HepG2 (cell line): ENCODE results near the gene RAD17.

Source experiments
- CREB1 ChIP-seq, 2 experiments: fragments of 450-650 bp in 1 of 2; IDR thresholded peaks; 2 replicates each; pipeline ENCODE4 v1.6.1; 2016 to 2017; ENCODE audit warnings: control low read depth in 1 of 2, mild to moderate bottlenecking in 1 of 2, missing compliant biosample characterization in 1 of 2, missing genetic modification characterization in 1 of 2
- CTCF ChIP-seq: sonication (generic); formaldehyde crosslinking; IDR thresholded peaks from 2 replicates; pipeline ENCODE4 v1.5.0; 2020; ENCODE audit warnings: mild to moderate bottlenecking, missing genetic modification reagents, moderate library complexity
- KLF15 ChIP-seq: sonication (generic); formaldehyde crosslinking; IDR thresholded peaks from 2 replicates; pipeline ENCODE4 v1.8.1; 2023; ENCODE audit warnings: borderline replicate concordance, mild to moderate bottlenecking, inconsistent platforms, missing genetic modification reagents, mixed read lengths
- ZNF232 ChIP-seq: sonication (generic); formaldehyde crosslinking; IDR thresholded peaks from 2 replicates; pipeline ENCODE4 v1.4.0; 2020; ENCODE audit warnings: missing genetic modification reagents, borderline replicate concordance
- ZNF776 ChIP-seq: sonication (generic); formaldehyde crosslinking; IDR thresholded peaks from 2 replicates; pipeline ENCODE4 v1.4.0; 2020; ENCODE audit warnings: mild to moderate bottlenecking, missing genetic modification reagents
- TF ChIP-seq, protein P1 (sequence below): sonication (generic); formaldehyde crosslinking; IDR thresholded peaks from 2 replicates; pipeline ENCODE4 v1.8.1; 2023; ENCODE audit warnings: mild to moderate bottlenecking, inconsistent platforms, moderate library complexity, missing genetic modification reagents, borderline replicate concordance

DNA sequence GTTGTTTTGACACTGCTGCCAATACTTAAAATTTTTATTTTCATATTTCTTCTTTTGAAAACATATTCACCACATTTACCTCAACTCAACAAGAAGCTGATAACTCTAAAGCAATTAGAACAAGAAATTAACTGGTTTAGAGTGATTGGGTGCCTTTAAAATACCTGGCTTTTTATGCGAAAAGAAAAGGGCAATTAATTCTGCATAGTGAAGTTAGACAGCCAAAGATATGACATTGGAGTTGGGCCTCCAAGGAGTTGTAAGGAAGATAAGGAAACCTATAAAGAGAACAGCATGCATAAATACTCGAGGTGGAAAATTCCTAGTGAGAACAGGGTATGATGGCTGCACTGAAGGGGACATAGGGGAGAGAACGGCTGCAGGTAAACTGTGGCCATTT lies 9.9 kb upstream of the RAD17 start:
- TF ChIP-seq ZNF776 (CRISPR knock-in tag) (no peak), CTCF (CRISPR knock-in tag) (no peak), KLF15 (CRISPR knock-in tag) (no peak), ZNF232 (CRISPR knock-in tag) (no peak), CREB1 (IDR thresholded peaks at IDR 0.05) (no peak), CREB1 (CRISPR knock-in tag; IDR thresholded peaks at IDR 0.05) (no peak)
- TF ChIP-seq, protein P1, sequence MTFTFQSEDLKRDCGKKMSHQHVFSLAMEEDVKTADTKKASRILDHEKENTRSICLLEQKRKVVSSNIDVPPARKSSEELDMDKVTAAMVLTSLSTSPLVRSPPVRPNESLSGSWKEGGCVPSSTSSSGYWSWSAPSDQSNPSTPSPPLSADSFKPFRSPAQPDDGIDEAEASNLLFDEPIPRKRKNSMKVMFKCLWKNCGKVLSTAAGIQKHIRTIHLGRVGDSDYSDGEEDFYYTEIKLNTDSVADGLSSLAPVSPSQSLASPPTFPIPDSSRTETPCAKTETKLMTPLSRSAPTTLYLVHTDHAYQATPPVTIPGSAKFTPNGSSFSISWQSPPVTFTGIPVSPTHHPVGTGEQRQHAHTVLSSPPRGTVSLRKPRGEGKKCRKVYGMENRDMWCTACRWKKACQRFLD = no peak
